H4 (cell line): ENCODE data around the gene NDUFC1. TPM values are rescaled to one million over a fixed set of nuclear protein-coding genes. Genes with fewer than 3 reads are reported as not detected.

ENCODE experiments used
- DNase-seq: peaks from one replicate; pipeline ENCODE4 v3.0.0-alpha.2; 2015; ENCODE audit warnings: low spot score
- total RNA-seq: library from RNA; depleted of rRNA; stranded (reverse); fragments of >200 nt; shearing (Covaris generic); gene quantifications from 2 replicates; pipeline ENCODE4 v1.2.3, GENCODE V29; 2014; rRNA removed

Gene NDUFC1
- total RNA-seq, 1 experiment from 2014 or later: 154 TPM

DNA sequence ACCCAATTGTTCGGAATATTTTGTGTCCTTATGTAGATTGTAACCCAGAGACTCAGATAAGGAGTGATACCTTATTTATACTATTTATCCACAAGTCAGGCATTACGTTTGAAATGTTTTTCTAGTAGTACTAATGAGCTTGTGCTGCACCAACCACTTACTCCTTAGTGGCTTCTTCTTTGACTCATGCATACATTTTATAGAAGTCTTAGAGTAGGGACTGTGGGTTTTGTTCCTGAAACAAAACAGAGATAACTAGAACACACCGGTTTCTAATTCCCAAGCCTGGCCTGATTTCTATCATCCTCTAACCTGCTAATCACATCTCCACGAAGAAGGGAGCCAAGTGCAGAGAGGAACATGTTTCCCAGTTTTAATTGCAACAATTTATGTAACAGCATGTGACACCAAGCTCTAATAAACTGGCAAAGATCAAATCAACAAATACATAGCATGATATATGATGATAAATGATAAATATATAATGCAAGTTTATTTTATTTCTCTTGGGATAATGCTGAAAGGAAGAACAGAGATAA, 54.5 kb downstream of the NDUFC1 start:
- no peak for DNase-seq

DNA sequence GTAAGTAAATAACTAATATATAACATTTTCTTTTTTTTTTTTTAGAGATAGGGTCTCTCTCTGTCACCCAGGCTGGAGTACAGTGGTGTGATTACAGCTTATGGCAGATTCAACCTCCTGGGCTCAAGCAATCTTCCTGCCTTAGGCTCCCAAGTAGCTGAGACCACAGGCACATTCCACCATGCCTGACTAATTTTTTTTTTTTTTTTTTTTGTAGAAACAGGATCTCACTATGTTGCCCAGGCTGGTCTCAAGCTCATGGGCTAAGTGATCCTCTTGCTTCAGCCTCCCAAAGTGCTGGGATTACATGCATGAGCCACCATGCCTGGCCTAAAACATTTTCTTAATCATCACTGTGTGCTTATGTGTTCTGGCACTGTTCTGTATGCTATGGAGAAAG, 55.0 kb downstream of the NDUFC1 start:
- DNase-seq: peak; percentile 22

DNA sequence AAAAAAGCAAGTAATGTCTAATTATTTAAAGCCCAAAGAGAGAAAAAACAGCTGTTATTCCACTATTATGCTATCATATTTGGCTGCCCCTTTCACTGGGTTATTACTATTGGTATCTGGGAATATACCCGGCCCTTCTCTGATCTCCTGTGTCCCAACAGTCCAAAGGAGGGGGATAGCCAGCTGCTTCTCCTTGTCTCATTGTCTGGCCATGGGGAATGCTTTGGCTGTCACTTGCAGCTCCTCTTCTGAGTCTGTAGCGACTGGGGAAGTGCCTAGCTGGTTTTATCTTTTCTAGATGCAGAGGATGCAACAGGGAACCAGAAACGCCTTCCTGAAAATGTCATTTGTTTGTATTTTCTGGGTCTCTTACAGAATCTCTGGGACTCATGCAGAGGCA, 56.1 kb downstream of the NDUFC1 start:
- DNase-seq: no peak

DNA sequence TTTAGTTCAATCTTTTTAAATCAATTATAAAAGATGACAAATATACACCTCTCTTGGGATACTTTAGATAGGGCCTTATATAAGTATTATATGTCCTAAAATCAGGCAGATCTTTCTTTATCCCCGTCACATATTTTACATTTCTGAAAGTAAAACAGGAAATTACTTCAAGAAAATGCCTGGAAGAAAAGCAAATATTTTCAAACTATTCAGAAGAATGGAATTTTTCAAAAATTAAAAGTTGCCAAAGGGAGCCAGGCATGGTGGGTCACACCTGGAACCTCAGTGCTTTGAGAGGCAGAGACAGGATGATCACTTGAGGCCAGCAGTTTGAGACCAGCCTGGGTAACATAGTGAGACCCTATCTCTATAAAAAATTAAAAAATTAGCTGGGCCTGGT, 56.7 kb downstream of the NDUFC1 start:
- no peak for DNase-seq

DNA sequence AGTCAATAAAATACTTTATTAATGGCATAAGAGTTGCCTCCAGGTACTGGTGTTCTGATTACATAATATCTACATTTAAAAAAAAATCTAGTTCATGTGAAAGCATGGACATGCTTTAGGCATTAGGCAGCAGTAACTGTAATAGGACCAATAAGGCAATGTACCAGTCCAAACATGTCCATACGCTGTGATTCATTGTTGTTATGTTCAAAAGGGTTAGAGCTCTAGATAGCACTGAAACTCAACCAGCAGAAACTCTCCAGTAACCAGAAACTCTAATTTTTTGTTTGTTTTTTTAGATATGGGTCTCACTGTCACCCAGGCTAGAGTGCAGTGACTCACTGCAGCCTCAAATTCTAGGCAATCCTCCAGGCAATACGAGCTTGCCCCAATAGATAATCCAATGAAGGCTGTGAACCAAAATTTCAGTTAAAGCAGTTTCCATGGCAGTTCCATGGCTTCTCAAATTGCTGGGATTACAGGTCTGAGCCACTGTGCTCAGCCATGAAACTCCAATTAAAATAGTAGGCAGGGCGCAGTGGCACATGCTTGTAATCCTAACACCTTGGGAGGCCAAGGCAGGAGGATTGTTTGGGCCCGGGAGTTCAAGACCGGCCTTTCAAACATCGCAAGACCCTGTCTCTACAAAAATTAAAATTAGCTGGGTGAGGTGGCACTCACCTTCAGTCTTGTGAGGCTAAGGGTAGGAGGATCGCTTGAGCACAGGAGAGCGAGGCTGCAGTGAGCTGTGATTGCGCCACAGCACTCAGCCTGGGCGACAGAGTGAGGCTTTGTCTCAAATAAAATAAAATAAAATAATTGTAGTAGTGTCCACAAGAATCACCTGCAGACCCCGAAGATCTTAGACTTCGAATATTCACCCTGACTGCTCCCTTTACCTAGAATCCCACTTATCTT, 58.6 kb downstream of the NDUFC1 start:
- peak; percentile 96 for DNase-seq

DNA sequence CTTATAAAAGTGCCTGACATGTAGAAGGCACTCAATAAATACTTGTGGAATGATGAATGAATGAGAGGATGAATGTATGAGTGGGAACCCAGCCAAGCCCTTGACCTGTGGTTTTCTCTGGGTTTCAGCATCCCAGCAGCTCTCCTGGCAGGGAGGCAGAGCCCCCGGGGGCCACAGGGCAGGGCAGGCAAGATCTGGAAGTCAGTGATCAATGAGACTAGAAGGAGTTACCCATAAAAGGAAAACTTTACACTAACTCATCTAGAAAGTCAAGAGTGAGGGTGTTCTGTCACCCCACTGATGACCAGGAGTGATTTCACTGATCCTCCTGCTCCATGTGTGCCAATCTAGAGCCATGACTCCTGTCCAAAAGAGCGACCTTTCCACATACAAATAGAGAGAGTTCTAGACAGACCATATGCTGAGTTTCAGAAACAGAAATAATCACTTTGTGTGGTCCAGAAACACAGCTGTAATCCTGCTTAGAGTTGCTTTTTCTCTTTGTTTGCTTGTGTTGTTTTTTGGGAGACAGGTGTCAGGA, 59.7 kb downstream of the NDUFC1 start:
- DNase-seq: no peak

DNA sequence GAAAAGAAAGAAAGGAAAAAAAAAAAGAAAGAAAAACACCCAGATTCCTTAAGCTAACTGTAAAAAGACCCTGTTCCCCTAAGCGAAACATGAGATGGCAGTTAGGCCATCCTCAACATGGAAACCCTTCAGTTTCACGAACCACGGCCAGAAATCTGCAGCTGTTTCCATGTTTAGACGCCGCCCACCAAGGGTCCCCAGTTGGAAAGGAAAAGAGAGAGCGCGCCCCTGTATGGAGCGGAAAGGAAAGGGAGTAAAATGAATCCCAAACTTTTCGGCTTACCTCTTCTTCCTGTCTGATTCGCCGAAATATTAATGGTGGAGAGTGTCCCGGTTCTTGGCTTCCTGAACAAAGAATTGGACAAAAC, 60.5 kb downstream of the NDUFC1 start:
- DNase-seq: no peak

DNA sequence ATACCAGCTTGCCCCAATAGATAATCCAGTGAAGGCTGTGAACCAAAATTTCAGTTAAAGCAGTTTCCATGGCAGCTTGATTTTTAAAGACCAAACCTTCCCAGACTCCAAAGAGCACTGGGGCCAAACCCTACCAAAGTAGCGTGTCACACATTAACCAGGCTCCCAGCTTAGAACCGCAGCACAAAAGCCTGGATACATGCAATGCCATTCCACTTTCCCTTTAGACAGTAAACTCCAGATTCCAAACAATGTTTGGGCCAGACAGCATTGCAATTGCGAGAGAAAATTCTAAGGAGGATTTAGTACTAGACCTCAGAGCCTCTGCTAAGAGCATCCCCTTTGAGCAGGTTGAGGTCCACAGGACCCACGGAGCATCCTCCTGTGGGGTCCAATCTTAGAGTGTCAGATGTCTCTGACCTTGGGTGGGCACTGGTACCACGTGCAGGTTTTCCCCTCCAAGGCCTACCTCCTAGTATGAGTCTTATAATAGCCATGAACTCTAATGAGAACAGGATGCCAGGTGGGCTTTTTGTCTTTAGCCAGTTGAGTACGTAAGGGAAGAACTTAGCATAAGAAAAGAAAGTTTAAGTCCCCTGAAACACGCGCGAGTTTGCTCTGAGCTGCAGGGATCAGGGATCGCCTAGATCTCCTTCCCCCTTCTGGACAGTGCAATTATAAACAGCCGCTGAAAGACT, 61.0 kb downstream of the NDUFC1 start:
- DNase-seq: no peak

Other genes with a start within 250 kb of the NDUFC1 start
- gene ELF2, start 125.3 kb downstream of the NDUFC1 start, total RNA-seq: 33.2 and 33.7 TPM in 2 replicates
- 0.72 TPM in 1 of 2 replicates, not detected in the other for gene MGARP, start 22.3 kb downstream of the NDUFC1 start, total RNA-seq
- 29.9 and 36.9 TPM in 2 replicates for gene NAA15, start 972 bp downstream of the NDUFC1 start, total RNA-seq
- gene RAB33B, start 151.6 kb upstream of the NDUFC1 start, total RNA-seq: 4.1 and 5.7 TPM in 2 replicates